Activated CD4-positive, alpha-beta T cell treated with anti-CD3 and anti-CD28 coated beads, Interleukin-2, Interleukin-4, amounts not matched to agents 100 ng/mL and 50 ng/mL, durations not matched to agents 16 hours and 8 hours (primary cell): ENCODE data around the gene HSDL1.
"Not testable (repeated sequence)": the region's sequence is repeated elsewhere in the genome, so short reads cannot be mapped to it uniquely, and the experiment has no call there.

ENCODE experiments used
- DNase-seq: peaks from one replicate; pipeline ENCODE4 v3.0.0-alpha.2; 2020; ENCODE audit warnings: low spot score

The HSDL1 gene

DNA sequence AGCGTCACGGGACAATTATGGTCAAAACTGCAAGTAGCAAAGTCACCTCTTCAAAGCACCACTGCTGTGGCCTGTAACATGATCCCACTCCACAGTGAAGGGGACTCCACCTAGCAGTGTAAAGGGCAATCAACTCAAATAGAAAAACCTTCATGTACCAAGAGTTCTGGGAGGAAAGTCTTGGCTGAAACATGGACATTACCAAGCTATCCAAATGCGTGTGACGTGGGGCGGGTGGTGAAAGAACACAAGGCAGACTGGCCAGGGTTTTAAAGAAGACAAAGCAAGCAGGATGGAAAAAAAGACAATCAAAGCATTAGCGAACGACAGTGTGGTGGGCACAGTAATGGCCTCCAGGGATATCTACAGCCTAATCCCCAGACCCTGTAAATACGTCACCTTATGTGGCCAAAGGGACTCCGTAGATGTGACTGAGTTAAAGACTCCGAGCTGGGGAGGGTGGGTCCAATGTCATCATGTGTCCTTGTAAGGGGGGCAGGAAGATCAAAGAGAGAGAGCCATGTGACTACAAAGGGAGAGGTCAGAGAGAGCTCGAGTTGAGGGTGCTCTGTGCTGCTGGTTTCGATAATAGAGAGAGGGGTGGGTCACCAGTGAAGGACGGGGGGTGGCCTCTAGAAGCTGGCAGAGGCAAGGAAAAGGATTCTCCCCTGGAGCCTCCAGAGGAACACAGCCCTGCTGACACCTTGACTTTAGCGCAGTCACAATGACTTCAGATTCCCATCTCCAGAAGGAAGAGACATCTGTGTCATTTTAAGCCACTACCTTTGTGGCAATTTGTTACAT is 6.0 kb downstream of the HSDL1 start:
- peak; percentile 37 for DNase-seq

DNA sequence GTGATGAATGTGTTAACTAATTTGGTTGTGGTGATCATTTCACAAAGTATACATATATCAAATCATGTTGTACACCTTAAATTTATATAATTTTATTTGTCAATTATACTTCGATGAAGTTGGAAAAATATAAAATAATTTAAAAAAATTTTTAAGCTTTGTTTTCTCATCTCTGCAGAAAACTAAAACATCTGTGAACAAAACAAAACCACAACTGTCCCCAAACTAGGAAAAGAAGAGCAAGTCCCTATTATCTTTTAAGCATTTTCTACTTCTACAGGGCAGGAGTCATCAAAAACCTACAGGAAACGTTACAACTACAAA is 6.5 kb downstream of the HSDL1 start:
- no peak for DNase-seq

DNA sequence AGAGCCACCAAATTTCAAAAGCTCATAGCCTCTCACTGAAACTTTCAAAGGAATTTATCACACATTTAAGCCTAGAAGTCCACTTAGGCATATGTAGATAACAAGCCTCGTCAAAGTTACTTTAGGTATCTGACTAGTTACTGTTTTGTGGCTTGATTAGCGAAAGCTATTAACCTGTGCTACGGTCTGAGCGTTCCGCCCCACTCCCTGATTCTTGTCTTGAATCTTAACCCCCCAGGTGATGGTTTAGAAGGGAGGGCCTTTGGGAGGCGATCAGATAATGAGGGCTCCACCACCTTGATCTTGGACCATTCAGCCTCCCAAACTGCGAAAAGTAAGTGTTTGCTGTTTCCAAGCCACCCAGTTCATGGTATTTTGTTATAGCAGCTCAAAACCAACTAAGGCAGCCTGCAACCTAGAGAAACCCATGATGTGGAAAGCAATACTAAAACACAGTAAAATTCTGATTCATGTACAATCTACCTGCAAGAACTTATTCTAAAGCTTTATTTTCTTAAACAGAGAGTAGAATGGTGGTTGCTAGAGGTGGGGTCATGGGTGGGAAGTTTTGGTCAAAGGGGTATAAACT is 7.1 kb downstream of the HSDL1 start:
- no peak for DNase-seq

DNA sequence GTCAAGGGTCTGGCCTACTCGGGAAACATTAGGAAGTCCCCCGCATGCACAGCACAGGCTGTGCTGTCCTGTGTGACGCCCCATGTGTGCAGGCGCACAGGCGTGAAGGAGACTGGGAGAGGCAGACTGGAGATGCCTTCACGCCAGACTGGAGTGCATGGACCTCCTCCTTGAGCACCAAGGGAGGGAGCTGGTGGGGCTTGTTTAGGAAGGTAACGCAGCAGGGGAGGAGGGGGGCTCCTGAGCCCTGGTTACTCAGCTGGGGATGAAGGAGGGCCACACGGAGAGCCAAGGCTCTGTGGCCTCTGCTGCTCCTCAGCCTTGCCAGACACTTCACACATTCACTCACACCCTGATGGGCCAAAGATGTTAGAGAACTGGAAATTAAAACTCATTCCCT is 7.7 kb downstream of the HSDL1 start:
- no peak for DNase-seq

DNA sequence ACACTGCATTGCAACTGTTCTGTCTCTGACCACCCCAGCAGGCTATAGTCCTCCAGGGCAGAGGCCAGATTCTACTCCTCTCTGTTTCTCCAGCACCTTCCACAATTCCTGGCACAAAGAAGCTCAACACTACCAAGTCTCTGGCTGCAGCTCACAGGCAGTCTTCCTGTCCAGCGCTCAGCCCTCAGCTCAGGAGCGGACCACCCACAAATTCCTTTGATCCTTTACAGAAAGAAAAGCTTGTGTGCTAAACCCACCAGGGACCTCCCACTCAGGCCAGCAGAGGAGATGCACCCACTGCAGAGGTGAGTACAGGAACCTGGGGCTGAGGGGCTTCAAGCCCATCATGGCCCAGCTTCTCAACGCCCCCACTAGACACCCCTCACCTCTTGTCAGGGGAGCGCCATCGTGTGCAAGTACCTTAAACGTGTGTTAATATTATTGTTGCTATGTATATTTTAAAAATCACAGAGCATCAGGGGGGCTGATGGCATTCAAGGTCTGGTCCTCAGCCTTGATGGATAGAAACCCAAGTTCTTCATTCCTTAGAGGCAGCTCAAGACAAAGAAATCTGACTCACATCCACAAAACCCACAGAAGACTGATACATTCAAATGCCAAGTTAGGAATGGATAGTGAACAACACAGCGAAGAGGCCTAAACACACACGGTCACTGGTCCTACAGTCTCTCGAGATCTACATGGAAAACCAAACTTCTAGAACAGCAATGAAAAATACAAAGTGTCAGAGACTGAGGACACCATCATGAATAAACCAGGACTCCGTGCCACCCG is 8.4 kb downstream of the HSDL1 start:
- no peak for DNase-seq

DNA sequence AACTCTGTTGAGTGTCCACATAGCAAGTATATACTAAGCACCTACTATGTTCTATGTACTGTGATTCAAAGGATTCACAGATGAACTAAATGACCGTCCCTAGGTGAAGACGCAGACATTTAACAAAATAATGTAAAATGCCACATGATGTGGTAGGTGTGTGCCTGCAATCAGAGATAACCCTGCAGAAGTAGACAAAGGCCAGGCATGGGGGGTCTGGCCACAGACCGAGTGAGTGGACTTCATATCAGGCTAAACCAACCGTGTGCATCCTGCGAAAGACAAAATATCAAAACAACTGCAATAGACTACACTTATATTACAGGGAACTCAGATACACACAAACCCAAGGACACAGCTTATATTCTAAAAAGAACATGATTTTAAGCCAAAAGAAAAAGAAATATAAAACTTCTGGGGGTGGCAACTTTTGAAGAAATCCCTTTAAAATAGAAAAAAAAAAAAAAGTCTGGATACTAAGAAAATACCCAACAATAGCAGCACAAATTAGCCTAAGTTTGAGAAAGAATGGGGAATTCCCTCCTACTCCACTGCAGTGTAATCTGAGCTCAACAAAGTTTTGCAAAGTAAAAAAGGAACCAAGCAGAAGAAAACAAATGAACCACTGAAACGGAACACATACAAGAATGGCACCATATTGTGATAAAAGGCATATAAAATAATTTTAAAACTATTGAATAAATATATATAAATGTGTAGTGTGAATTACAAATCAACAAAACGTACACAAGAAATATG is 12.3 kb downstream of the HSDL1 start:
- no peak for DNase-seq

DNA sequence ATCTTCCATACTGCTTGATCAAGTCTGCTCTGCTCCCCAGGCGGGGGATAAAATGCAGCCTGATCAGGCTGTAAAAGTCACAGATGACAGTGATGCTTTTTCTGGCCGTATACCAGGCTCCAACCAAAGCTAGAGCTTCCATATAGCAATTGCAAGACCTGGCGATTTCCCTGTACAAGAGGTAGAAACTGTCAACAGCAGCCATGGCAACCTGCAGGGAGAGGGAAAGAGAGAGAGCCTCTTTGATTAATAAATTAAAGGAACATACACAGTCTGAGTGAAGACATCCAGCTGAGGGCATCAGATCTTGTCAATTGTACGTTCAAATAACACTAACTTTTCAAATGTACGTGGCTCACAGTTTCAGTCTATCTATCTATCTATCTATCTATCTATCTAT is 13.9 kb downstream of the HSDL1 start:
- no peak for DNase-seq

DNA sequence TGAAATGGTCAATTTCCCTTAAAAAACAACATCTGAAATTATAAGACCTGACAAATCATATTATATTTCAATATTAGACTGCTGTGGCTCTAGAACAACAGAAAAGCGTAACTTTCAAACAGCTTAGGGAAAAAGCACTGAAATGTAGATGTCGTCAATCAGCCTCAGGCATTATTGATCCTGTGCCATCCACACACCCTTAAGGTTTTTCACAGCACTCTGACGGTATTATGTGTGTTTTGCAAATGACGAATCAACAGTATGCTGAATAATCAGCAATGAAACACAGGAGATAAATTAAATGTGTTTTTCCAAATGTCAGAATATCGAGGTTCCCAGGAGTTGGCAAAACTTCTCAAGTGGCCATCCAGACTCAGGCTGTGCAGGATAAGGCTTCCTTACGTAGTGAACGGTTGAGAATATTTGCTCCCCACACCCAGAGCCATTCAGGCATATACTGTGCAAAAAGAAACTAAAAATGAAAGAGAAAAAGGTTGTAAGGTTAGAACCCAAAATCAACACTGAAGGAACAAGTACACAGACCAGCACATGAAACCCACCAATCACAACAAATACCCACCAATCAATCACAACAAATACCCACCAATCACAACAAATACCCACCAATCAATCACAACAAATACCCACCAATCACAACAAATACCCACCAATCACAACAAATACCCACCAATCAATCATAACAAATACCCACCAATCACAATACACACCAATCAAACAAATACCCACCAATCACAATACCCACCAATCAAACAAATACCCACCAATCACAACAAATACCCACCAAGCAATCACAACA is 20.5 kb downstream of the HSDL1 start:
- no peak for DNase-seq

DNA sequence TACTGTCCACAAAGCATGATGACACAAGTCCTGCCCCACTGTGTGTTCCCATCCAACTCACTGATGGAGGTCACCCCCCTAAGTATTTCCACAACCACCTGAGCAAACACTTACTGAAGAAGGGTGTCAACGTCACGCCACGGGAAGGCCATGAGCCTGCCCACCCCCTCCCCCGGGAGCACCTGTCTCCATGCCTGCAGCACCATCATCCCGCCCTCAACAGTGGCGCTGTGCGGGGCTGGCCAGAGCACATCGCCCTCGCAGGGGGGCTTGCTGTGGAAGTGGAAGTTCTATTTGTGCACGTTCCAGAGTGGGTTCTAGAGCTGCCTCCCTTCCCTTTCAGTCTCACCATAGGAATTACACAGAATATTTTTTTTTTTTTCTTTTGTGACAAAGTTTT is 24.0 kb downstream of the HSDL1 start:
- no peak for DNase-seq

DNA sequence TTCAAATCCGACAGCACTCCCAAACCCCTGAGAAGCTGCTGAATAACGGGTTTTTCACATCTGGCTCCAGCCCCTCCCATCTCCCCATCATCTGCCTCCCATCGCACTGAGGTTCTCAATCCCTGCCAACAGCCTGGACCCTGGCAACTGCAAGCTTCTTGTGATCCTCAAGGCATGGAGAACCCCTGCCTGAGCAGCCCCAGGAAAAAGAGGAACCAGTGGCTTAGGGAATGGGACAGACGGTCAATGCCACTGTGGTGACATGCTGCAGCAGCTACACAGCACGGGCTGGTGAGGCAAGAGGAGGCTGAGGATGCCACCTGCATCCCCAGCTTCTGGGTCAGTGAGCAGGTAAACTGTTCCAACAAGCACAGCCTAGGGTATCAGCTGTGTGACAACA is 25.0 kb downstream of the HSDL1 start:
- no peak for DNase-seq

DNA sequence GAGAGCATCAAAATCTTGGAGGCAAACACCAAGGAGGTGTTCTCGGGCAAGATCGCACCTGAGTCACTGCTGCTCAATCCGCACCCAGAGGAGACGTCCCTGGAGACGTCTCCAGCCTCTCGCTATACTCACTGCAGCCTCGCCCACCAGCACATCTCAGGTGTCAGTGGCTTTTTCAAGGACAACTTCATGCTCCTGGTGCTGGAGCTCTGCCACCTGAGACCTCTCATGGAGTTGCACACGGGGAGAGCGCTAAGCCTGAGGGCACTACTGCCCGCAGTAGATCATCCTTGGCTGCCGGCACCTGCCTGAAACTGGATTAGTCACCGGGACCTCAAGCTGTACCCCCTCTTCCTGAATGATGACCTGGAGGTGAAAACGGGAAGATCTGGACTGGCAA is 25.6 kb downstream of the HSDL1 start:
- DNase-seq = no peak

DNA sequence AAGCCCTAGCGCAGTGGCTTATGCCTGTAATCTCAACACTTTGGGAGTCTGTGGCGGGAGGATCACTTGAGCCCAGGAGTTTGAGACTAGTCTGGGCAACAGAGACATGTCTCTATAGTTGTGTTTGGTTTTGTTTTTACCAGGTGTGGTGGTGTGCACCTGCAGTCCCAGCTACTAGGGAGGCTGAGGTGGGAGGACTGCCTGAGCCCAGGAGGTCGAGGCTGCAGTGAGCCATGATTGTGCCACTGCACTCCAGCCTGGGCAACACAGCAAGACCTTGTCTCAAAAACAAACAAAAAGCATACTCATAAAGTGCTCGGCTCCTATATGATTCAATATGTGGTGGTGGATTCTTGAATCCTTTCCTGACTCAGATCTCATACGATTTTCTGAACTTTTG is 26.7 kb downstream of the HSDL1 start:
- DNase-seq = not testable (repeated sequence)

DNA sequence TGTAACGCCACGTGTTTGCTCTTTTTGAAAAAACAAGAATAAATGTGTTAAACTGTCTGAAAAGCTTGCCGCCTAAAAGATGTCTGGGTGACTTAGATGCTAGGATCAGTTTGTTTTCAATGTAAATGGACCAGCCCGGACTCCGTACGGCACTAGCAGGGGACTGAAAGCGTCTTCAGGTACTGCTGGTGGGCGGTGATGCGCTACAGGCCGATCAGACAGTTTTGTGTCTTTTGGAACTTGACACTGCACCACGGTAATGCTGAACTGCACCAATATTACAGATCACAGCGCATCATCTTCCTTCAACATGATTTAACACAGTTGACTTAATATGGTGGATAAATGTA is 27.5 kb downstream of the HSDL1 start:
- DNase-seq = peak; percentile 32

DNA sequence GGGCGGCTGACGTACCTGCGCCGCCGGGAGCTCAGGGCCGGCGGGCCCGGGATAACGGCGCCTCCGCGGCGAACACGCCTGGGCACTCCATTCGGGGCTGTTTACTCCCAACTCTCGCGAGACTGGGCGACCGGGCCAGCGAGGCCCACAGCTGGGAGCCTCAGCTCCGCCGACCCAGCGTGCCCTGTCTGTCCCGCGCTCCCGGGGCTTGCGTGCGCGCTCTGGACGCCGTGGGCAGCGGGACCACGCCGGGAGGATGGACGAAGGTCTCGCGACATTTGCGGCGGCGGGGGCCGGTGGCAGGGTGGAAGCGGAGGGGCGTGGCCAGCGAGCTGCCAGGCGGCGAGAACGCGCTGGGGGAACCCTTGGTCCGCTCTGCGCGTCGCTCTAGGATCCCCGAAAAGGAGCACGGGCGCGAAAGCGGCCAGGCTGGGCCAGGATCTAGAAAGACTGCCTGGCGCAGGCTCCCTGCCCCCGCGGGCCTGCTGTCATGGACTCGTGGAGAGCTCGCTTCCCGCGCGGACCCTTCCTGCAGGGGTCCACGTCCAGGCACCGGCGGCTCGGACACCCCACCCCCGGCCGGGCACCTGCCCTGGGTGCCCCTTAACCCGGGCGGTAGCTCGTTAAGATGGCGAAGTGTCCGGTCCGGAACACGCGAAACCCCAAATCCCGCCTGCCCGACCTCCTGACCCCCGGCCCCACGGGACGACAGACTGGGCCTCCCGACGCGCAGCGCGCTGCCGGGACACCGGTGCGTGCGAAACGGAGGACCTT is 28.1 kb downstream of the HSDL1 start, which contains the start of gene MBTPS1:
TSS of gene MBTPS1 (minus strand) at position 223 of the 774 bp plus-strand sequence. CDS start 15,159 bp downstream, outside the sequence.
- peak; percentile 97 for DNase-seq

DNA sequence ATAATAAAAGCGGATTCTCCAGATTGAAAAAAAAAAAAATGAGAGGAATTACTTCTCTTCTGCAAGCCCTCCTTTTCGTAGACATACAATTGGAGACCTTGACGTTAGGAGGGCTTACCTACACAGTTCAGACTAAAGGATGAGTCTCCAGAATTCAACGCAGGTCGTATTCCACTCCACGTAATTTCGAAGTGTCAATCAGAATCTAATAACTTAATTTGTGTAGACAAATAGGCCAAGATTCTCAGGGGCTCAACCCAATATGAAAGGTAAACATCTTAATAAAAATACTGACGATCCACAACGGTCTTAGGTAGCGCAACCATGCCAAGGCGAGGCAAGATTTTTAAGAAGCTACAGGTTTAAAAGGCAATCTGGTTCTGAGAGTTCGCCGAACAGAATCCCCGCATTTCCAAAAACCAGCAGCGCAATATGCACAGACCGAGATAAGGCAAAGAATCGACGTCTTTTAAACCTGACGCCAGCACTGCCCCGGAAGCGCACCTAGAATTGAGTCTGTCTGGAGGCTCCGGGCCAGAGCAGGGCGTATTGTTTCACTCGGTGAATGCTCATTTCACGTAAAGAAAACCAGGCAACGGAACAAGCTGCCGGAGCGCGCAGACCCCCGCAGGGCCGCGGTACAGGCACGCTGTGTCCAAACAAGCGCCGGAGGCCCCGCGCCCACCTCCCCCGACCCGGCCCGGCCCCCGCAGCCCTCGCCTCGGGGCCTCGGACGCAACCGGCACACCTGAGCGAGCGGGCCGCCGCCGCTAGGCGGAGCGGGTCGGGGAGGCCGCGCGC is 28.9 kb downstream of the HSDL1 start:
- DNase-seq = peak; percentile 45

DNA sequence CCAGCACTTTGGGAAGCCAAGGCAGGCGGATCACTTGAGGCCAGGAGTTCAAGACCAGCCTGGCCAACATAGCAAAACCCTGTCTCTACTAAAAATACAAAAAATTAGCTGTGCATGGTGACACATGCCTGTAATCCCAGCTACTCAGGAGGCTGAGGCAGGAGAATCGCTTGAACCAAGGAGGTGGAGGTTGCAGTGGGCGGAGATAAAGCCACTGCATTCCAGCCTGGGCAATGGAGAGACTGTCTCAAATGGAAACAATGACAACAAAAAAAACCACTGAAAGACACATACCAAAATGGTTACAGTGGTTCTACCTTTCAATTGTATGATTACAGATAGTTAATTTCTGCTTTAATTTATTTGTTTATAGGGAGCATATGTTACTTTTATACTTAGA is 33.0 kb downstream of the HSDL1 start:
- peak; percentile 11 for DNase-seq

DNA sequence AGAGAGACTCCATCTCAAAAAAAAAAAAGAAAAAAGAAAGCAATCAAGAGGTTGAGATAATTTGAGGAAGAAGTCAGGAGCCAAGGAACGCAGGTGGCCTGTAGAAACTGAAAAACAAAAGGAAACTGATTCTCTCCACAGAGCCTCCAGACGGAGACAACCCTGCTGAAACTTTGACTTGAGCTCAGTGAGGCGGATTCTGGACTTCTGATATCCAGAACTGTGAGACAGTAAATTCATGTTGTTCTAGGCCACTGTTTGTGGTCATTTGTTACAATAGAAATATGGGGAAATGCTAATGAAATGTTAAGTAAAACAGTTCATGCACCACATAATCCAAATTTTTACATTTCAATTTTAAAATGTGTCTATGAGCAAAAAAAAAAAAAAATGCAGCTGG is 33.5 kb downstream of the HSDL1 start:
- DNase-seq = no peak

DNA sequence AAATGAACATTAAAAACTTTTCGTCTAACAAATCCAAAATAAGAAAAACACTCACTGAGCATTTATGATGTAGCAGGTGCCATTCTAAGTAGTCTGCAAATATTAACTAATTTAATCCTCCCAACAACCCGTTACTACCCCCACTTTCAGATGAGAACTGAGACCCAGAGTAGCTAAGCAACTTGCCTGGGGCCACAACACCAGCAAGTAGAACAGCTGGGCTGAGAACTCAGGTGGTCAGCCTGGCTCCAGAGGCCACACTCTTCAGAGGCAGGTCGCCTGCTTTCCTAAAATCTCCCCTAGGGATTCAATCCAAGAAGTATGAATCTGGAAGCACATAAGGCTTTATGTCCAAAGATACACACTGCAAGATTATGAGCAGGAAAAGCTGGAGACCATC is 34.5 kb downstream of the HSDL1 start:
- no peak for DNase-seq

DNA sequence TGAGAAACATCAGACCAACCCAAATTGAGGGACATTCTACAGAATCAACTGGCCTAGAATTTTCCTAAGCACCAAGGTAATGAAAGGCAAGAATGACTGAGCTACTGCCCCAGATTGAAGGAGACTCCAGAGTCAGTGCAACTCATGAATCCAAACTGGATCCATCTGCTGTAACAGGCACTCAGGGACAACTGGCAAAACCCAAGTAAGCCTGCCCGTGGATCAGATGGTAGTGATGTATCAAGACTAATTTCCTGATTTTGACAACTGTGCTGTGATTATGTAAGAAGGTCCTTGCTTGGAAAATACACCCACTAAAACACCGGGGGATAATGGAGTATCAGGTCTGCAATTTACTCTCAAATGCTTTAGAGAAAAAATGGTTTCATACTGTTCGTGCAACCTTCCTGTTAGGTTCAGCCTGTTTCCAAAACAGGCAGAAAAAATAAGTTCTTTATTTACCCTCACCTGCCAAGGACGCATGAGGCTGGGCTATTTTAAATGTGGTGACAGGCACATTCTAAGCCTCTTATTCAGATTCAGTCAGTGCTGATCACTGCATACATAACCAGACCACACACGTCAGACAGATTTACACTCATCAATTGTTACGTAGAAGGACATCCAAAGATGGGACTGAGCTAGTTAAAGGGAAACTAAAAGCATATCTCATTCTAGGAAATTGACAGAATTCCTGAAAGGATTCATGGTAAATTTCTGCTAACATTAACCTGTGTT is 35.2 kb downstream of the HSDL1 start:
- DNase-seq = no peak
